Measurements from ENCODE around the gene EVI5L.
A peak's percentile ranks its signal among the peaks of the same experiment; 100 is the strongest.

The EVI5L gene

DNA sequence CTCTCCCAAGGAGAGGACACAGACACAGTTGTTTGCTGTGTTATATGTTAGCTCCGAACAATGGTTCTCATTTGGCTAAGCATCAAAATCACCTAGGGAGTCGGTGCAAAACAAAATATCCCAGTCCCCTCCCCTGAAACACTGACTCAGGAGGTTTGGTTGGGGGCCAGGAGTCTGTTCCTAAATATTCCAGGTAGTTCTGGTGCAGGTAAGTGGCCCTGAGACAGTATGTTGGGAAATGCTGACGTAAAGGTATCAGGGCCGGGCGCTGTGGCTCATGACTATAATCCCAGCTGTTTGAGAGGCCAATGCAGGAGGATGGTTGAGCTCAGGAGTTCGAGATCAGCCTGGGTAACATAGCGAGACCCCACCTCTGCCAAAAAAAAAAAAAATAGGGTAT lies 71.3 kb downstream of the EVI5L start:
- DNase-seq, result no peak

DNA sequence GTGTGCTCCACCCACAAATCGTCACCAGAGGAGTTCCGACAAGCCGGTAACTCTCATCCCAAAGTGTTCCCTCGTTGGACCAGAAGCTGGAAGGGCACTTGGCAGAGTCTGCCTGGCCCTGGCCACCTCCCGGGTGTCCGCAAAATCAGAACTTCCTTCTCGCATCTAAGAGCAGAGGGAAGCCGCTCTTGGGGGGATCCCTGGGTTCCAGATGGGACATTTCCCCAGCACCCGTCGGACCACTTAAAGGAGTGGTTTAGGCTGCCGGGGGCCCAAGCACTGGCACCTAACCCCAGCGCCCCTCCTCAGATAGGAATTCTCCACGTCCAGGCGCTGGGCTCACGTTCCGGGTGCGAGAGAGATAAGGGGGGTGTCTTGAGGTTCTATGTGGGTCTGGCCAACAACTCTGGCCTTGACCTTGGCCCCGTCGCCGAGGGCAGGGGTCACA lies 72.8 kb downstream of the EVI5L start:
- peak; percentile 30 for DNase-seq

DNA sequence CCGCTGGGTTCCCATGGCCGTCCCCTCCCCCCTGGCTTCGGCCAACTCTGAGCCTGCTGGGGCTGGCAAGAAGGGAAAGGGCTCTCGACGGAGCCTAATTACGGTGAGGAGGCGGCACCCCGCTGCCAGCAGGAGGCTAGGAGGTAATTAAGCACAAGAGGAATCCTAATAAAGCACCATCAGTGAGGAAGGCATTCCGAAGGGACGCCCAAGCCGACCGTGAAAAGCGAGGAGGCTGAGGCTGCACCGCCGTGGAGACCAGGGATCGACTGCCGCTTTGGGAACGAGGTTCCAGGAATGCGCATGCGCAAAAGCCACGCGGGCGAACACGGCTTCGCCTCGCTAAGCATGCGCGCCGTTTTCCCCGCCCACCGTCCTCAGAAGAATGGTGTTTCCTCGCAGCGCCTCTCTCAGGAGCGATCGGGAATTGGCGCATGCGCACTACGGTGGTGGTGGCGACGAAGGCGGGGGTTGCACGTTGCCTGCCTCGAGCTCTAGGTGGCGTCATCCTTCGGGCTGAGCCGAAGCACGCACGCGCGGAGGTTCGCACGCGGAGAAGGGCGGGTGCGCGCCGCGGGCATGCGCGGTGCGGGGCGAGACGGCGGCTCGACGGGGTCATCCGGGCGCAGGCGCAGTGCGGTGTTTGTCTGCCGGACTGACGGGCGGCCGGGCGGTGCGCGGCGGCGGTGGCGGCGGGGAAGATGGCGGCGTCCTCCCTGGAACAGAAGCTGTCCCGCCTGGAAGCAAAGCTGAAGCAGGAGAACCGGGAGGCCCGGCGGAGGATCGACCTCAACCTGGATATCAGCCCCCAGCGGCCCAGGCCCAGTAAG lies 73.4 kb downstream of the EVI5L start, which contains the start of gene MAP2K7:
MAP2K7 (plus strand) TSS at position 634 of the 830 bp plus-strand sequence; CDS start at position 702, 68 bp downstream.
- DNase-seq, result peak; percentile 96

GRCh38 chr19:7904074-7905020 lies 74.3 kb downstream of the EVI5L start:
- DNase-seq, result no peak

DNA sequence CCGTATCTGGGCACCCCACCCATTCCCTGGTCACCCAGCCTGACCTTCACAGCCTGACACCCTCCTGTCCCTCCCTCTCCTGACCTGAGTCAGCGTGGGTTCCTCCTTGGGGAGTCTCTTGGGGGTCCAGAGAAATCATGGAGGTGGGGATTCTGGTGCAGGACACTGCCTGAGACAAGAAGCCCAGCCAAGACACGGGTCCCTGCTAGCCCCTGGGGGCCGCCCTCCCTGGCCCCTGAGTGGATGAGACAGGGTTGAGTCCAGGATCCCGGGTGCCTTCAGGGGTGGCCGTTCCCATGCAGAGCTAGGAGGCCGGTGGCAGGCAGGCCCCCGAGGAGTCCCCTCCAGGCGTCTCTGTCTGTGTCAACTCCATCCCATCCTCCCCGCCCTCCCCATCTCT lies 75.2 kb downstream of the EVI5L start:
- no peak for DNase-seq

DNA sequence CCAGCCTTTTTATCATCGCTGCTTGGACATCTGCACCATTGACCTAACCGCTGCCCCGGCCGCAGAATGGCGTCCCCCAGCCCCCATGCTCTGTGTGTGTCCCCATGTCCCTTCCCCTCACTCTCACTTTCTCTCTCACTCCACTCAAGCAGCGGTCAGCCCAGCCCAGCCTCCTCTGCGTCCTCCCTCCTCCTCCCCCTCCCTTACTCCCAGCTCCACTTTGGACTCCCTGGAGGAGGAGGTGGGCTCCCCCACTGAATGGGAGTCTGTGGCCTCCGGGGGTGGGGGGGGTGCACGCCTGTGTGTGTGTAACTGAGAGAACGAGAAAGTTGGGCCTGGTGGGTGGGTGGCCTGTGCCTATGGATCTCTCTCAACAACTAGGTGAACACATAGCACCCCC lies 75.8 kb downstream of the EVI5L start:
- DNase-seq, result no peak

GRCh38 chr19:7907122-7907521 lies 77.1 kb downstream of the EVI5L start:
- DNase-seq, result no peak

DNA sequence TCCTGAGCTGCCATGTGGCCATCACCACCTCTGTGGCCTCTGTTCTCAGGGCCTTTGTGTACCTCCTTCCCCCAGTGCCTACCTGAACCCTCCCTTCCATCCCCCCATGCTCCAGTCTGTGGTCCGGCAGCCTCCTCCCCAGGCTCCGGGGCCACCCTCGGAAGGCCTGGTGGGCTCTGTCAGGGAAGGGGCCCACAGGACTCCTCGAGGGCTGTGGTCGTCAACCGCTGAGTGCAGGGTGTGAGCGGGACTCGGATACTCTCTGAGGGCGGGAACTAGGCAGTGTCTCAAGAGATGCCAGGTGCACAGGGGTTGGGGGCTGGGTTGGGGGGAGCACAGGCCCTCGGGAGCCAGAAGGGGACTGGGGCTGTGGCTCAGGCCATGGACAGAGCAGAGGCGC lies 77.5 kb downstream of the EVI5L start:
- no peak for DNase-seq

GRCh38 chr19:7908078-7908699 lies 78.2 kb downstream of the EVI5L start:
- DNase-seq, result no peak

- DNase-seq, result no peak
Measured at GRCh38 chr19:7908742-7909461, 78.9 kb downstream of the EVI5L start.

GRCh38 chr19:7909471-7910067 lies 79.6 kb downstream of the EVI5L start:
- DNase-seq, result no peak

DNA sequence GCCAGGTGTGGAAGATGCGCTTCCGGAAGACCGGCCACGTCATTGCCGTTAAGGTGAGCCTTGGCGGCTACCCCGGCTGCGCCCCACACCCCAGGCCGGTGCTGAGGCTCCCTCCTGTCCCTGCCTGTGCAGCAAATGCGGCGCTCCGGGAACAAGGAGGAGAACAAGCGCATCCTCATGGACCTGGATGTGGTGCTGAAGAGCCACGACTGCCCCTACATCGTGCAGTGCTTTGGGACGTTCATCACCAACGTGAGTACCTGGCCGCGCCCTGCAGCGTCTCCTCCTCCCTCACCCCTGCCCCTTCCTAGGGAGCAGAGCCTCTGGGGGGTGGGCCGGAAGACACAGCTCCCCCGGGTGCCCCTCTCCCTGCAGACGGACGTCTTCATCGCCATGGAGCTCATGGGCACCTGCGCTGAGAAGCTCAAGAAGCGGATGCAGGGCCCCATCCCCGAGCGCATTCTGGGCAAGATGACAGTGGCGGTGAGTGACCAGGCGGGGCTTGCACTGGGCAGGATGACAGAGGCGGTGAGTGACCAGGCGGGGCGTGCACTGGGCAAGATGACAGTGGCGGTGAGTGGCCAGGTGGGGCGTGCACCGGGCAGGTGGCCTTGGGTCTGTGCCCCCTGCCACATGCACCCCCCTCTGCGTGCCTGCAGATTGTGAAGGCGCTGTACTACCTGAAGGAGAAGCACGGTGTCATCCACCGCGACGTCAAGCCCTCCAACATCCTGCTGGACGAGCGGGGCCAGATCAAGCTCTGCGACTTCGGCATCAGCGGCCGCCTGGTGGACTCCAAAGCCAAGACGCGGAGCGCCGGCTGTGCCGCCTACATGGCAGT lies 80.5 kb downstream of the EVI5L start:
- no peak for DNase-seq

- no peak for DNase-seq
Measured at GRCh38 chr19:7911508-7912143, 81.6 kb downstream of the EVI5L start.

- no peak for DNase-seq
Measured at GRCh38 chr19:7912144-7912696, 82.2 kb downstream of the EVI5L start.

- DNase-seq, result no peak
Measured at GRCh38 chr19:7912697-7913564, 82.9 kb downstream of the EVI5L start.

DNA sequence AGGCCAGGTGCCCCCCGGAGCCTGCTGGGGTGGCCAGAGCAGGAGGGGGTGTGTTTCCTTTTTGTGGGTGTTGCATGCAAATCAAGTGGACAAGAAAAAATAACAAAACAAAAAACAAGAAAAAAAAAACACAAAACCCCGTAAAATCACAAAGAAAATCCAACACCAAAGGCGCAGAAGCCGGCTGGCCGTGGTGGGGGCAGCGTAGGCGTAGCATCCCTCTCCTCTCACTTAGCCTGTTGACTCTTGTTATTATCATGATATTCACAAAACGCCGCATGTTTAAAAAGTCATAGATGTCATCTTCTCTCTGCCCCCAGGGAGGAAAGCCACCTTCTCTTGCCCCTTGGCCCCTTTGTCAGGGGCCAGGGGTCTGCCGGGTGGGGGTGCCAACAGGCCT lies 83.6 kb downstream of the EVI5L start:
- no peak for DNase-seq

GRCh38 chr19:7914099-7914498 lies 84.1 kb downstream of the EVI5L start:
- DNase-seq, result no peak

Data from NCI-H510A (cell line).